Activated naive CD4-positive, alpha-beta T cell treated with anti-CD3 and anti-CD28 coated beads, Interleukin-2, amount 50 U/mL, for 24 hours (primary cell): ENCODE data around the gene MTURN.

ENCODE experiments used
- H3K27ac Mint-ChIP-seq: one replicate; pipeline ENCODE4 v1.8.0; 2021; ENCODE audit warnings: mild to moderate bottlenecking, mixed read lengths
- H3K27me3 Mint-ChIP-seq: one replicate; pipeline ENCODE4 v1.8.0; 2021; ENCODE audit warnings: mixed read lengths
- H3K36me3 Mint-ChIP-seq: one replicate; pipeline ENCODE4 v1.8.0; 2021; ENCODE audit warnings: mixed read lengths
- H3K4me1 Mint-ChIP-seq: one replicate; pipeline ENCODE4 v1.8.0; 2021; ENCODE audit warnings: mixed read lengths
- H3K4me3 Mint-ChIP-seq: one replicate; pipeline ENCODE4 v1.8.0; 2021; ENCODE audit warnings: mild to moderate bottlenecking, mixed read lengths
- H3K9me3 Mint-ChIP-seq: one replicate; pipeline ENCODE4 v1.8.0; 2021; ENCODE audit warnings: mixed read lengths

The MTURN gene

DNA sequence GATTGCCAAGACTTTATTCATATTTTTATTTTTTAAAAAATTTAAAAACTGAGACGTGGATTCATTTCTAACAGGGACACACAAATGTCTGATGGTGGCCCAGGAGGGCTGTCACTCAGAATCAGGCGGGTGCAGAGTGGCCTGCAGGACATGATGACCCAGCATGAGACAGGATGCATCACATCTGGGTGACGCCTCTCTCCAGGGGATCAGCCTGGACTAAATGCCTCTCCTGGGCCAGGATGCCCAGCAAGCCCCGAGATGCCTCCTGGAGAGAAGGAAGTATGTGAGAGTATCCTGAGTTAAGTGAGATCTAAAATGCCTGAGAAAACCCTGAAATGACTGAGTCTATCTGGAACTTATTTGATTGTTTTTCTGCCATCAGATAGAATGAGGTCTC, 16.9 kb upstream of the MTURN start:
- H3K36me3 Mint-ChIP-seq: peaks cover 11% of the 10 kb centered on the region
- no peaks in the 10 kb centered on the region for H3K27me3 Mint-ChIP-seq
- H3K4me1 Mint-ChIP-seq: peaks cover 9% of the 10 kb centered on the region
- no peak overlapping the region for H3K4me3 Mint-ChIP-seq
- H3K9me3 Mint-ChIP-seq: peaks cover 8% of the 10 kb centered on the region
- H3K27ac Mint-ChIP-seq: no peak overlapping the region

GRCh38 chr7:30119890-30120577, 14.8 kb upstream of the MTURN start:
- H3K27me3 Mint-ChIP-seq: no peaks in the 10 kb centered on the region

GRCh38 chr7:30133736-30134610, 813 bp upstream of the MTURN start:
- no peaks in the 10 kb centered on the region for H3K9me3 Mint-ChIP-seq
- H3K4me3 Mint-ChIP-seq: peak overlapping the region; percentile 83
- peaks cover 3% of the 10 kb centered on the region for H3K36me3 Mint-ChIP-seq
- H3K27ac Mint-ChIP-seq: peak overlapping the region; percentile 70
- no peaks in the 10 kb centered on the region for H3K27me3 Mint-ChIP-seq
- peaks cover 6% of the 10 kb centered on the region for H3K4me1 Mint-ChIP-seq

More at GRCh38 chr7:30119890-30120577, 14.8 kb upstream of the MTURN start:
- Mint-ChIP-seq H3K27ac (no peak overlapping the region), H3K36me3 (peaks cover 4% of the 10 kb centered on the region), H3K4me3 (no peak overlapping the region), H3K4me1 (peaks cover 1% of the 10 kb centered on the region), H3K9me3 (no peaks in the 10 kb centered on the region)

GRCh38 chr7:30135301-30136116, 723 bp downstream of the MTURN start:
- peaks cover 6% of the 10 kb centered on the region for H3K4me1 Mint-ChIP-seq
- no peaks in the 10 kb centered on the region for H3K9me3 Mint-ChIP-seq
- peak overlapping the region; percentile 92 for H3K4me3 Mint-ChIP-seq
- no peaks in the 10 kb centered on the region for H3K27me3 Mint-ChIP-seq
- peak overlapping the region; percentile 83 for H3K27ac Mint-ChIP-seq
- H3K36me3 Mint-ChIP-seq: no peaks in the 10 kb centered on the region

GRCh38 chr7:30136117-30136731, 1.4 kb downstream of the MTURN start:
- Mint-ChIP-seq H3K9me3 (no peaks in the 10 kb centered on the region), H3K36me3 (no peaks in the 10 kb centered on the region), H3K27ac (peak overlapping the region; percentile 83)

DNA sequence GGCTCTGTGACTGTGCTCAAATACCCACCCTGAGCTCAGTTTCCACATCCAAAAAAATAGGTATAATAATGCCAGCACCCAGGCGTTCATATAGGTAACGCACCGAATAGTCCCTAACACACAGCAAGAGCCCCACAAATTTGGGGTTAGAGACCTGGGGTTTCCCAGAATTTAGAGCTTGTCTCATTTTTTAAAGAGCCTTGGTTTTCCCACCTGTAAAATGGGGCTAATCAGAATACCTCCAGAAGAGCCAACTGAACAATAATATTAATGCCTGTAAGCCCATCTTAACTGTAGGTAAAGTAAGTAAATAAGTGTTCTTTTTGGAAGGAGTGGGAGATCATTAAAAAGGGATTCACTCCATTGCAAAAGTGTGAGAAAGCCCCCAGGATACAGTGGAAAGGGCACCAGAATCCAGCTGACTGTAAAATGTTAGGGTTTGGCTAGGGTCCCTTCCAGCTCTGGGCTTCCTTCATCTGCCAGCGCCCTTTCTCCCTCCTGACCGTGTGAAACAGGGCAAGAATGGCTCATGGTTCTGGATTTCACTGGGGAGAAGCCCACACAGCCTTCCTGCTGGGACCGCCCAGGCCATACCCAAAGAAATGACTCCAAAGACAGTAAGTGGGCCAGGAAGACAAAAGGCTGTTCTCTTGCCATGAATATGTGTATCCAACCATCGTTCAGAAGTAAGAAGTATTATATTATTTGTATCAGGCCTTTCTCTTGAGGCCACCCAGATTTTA, 2.1 kb downstream of the MTURN start:
- Mint-ChIP-seq H3K36me3 (no peaks in the 10 kb centered on the region), H3K4me1 (peaks cover 6% of the 10 kb centered on the region), H3K27me3 (no peaks in the 10 kb centered on the region), H3K27ac (peak overlapping the region; percentile 8), H3K9me3 (no peaks in the 10 kb centered on the region), H3K4me3 (peak overlapping the region; percentile 92)

More at GRCh38 chr7:30136117-30136731, 1.4 kb downstream of the MTURN start:
- Mint-ChIP-seq H3K4me3 (peak overlapping the region; percentile 92), H3K27me3 (no peaks in the 10 kb centered on the region), H3K4me1 (peaks cover 6% of the 10 kb centered on the region)

GRCh38 chr7:30139836-30140384, 5.1 kb downstream of the MTURN start:
- Mint-ChIP-seq H3K4me3 (no peak overlapping the region), H3K4me1 (no peaks in the 10 kb centered on the region), H3K36me3 (no peaks in the 10 kb centered on the region), H3K9me3 (no peaks in the 10 kb centered on the region), H3K27me3 (no peaks in the 10 kb centered on the region), H3K27ac (no peak overlapping the region)

DNA sequence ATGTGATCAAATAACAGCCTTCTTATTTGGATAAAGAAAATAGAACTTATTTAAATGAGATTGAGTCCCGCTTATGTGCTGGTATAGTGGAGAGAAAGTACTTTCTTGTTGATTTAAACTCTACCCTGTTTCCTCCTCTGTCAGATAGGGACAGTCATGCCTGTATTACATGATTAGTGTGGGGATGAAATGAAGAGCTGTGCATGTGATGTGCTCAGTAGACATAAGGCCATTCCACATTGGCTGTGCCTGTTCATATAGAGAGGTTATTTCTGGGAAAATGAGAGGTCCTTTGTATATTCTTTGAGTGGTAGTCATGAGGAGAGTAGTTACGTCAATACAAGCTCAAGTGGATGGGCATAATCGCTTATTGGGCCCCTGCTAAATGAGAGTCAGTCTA, 5.7 kb downstream of the MTURN start:
- no peaks in the 10 kb centered on the region for H3K36me3 Mint-ChIP-seq
- H3K4me1 Mint-ChIP-seq: no peaks in the 10 kb centered on the region
- H3K27ac Mint-ChIP-seq: no peak overlapping the region
- no peak overlapping the region for H3K4me3 Mint-ChIP-seq
- no peaks in the 10 kb centered on the region for H3K27me3 Mint-ChIP-seq
- H3K9me3 Mint-ChIP-seq: no peaks in the 10 kb centered on the region

- no peaks in the 10 kb centered on the region for H3K36me3 Mint-ChIP-seq
- H3K27me3 Mint-ChIP-seq: no peaks in the 10 kb centered on the region
- H3K27ac Mint-ChIP-seq: no peak overlapping the region
- no peaks in the 10 kb centered on the region for H3K9me3 Mint-ChIP-seq
- no peak overlapping the region for H3K4me3 Mint-ChIP-seq
- H3K4me1 Mint-ChIP-seq: no peaks in the 10 kb centered on the region
Observed at GRCh38 chr7:30142710-30143109, 7.9 kb downstream of the MTURN start.

- Mint-ChIP-seq H3K27ac (no peak overlapping the region), H3K36me3 (no peaks in the 10 kb centered on the region), H3K4me3 (no peak overlapping the region), H3K4me1 (no peaks in the 10 kb centered on the region), H3K27me3 (no peaks in the 10 kb centered on the region), H3K9me3 (no peaks in the 10 kb centered on the region)
Observed at GRCh38 chr7:30143748-30144251, 9.0 kb downstream of the MTURN start.

DNA sequence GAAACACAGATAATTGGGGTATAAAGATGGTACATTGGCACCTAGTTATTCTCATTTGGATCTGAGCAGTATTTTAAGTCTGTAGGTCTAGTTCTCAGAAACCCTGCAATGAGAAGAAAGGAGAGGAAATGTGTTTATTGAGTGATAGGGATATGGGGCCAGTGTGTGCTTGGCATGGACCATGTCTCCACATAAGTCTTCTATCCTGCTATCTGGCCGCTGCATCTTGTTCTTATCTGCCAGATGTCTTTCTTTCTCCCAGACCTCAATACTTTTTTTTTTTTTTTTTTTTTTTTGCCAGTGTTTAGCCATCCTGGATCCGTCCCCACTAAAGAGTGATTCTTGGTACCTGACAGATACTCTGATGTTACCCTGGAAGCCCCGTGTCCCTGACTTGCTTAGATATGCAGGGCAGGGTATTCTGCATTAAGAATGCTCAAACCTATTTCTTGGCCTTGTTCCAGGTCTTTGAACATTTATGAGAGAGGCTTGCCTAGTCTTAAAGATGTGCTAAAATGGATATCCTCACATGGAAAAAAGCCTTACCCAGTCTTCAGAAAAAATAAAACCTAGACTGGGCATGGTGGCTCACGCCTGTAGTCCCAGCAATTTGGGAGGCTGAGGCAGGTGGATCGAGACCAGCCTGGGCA, 10.0 kb downstream of the MTURN start:
- Mint-ChIP-seq H3K4me3 (no peak overlapping the region), H3K9me3 (no peaks in the 10 kb centered on the region), H3K4me1 (no peaks in the 10 kb centered on the region), H3K27me3 (no peaks in the 10 kb centered on the region), H3K27ac (no peak overlapping the region), H3K36me3 (no peaks in the 10 kb centered on the region)

DNA sequence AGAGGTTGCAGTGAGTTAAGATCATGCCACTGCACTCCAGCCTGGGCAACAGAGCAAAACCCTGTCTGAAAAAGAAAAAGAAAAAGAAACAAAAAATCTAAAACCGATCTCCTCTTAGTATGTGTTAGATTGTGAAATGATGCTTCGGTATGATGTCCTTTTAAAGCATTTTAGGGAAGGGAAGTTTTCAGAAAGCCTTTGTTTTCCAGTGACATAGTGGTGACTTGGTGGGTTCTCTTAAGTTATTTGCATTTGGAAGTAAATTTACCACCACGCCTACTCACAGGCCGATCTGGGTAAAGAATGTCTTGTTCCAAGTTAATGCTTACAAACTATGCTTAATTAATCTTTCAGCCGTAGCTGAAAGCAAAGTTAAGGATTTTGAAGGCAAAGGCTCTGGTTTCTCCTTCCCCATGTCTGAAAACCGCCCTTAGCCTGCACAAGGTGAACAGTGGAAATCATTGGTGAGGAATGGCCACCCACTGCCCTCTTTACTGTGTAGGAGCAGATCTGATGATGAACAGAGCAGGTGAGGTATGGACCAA, 10.7 kb downstream of the MTURN start:
- Mint-ChIP-seq H3K36me3 (no peaks in the 10 kb centered on the region), H3K9me3 (no peaks in the 10 kb centered on the region), H3K27ac (no peak overlapping the region), H3K27me3 (no peaks in the 10 kb centered on the region), H3K4me1 (no peaks in the 10 kb centered on the region), H3K4me3 (no peak overlapping the region)

DNA sequence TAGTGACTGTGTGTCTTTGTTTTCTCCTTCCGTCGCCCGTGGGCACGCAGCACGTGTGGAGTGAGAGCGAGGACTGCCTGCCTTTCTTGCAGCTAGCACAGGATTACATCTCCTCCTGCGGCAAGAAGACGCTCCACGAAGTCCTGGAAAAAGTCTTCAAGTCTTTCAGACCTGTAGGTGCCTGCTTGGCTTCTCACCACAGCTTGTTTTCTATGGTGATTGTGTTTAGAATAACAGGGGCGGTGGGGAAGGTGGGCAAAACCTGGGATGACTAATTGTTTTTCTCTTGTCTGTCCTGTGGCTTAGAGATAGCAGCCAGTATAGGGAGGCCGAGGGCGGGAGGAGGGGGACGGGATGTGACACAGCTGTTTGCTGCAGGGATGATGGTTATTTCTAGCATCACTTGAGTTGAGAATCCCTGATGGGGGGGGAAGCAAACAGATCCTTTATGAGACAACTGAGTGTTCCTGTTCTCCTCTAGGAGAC, 11.4 kb downstream of the MTURN start:
- Mint-ChIP-seq H3K27me3 (no peaks in the 10 kb centered on the region), H3K27ac (no peak overlapping the region), H3K9me3 (no peaks in the 10 kb centered on the region), H3K4me1 (no peaks in the 10 kb centered on the region), H3K36me3 (no peaks in the 10 kb centered on the region), H3K4me3 (no peak overlapping the region)

DNA sequence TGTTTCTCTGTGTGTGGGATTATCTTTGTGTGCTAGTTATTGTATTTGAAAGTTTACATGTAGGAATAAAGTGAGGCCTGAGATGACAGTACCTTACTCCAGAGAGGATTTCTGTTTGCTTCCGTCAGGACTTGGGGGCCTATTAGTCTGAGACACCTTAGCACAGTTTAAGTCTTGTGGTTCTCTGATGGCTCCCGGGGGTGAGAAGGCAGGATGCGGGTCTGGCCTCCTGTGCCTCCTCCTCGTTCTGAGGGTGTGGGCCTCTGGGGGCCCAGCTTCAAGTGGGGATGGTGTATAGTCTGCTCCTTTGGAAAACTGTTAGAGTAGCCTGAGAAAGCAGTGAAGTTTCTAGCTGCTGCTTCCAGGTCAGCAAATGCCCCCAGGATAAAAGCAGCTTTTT, 12.4 kb downstream of the MTURN start:
- Mint-ChIP-seq H3K4me3 (no peak overlapping the region), H3K4me1 (no peaks in the 10 kb centered on the region), H3K27ac (no peak overlapping the region), H3K36me3 (no peaks in the 10 kb centered on the region), H3K27me3 (no peaks in the 10 kb centered on the region), H3K9me3 (no peaks in the 10 kb centered on the region)
